Panc1 (cell line): ENCODE measurements around the gene PDE9A. TPM values are rescaled to one million over a fixed set of nuclear protein-coding genes. Genes with fewer than 3 reads are reported as not detected.

Source experiments
- ATAC-seq: fragments of 200-7000 bp; cut with Tn5 transposase; 2 replicates; pipeline ENCODE4 v1.9.1; 2020; ENCODE audit warnings: mild to moderate bottlenecking, moderate library complexity
- BruUV-seq: library from RNA; stranded (reverse); fragments of 400-500 nt; replicated peaks from 2 replicates; lab custom pipeline; 2021; lab: Mats Ljungman, UMichigan
- CTCF ChIA-PET: fragments of 300-600 bp; sonication (Branson Sonifier 250); formaldehyde crosslinking; loops from one replicate; lab custom pipeline; 2022; ENCODE audit warnings: antibody characterized with exemption; lab: Charles Lee
- POLR2A ChIA-PET: fragments of 300-600 bp; sonication (Branson Sonifier 250); formaldehyde crosslinking; loops from one replicate; lab custom pipeline; 2022; ENCODE audit warnings: antibody characterized with exemption; lab: Charles Lee
- DNase-seq: peaks from one replicate; pipeline ENCODE4 v3.0.0-alpha.2; 2010; ENCODE audit warnings: low read depth, low spot score
- H3K27ac ChIP-seq: 2 replicates; pipeline ENCODE4 v1.5.1; 2011; ENCODE audit warnings: mild to moderate bottlenecking, low read length, inconsistent platforms
- H3K27me3 ChIP-seq: fragments of 200-500 bp; sonication (Bioruptor generic); 2 replicates; pipeline ENCODE4 v1.6.0; 2014; ENCODE audit warnings: low read length, inconsistent platforms; ENCODE audit not compliant: control insufficient read depth, insufficient read depth
- H3K36me3 ChIP-seq: fragments of 200-500 bp; sonication (Bioruptor generic); 2 replicates; pipeline ENCODE4 v1.5.1; 2014; ENCODE audit warnings: inconsistent platforms, mild to moderate bottlenecking, low read length, moderate library complexity; ENCODE audit not compliant: control insufficient read depth, insufficient read depth
- H3K4me1 ChIP-seq: 2 replicates; pipeline ENCODE4 v1.5.1; 2011; ENCODE audit warnings: inconsistent platforms, mild to moderate bottlenecking, low read length, moderate library complexity; ENCODE audit not compliant: control insufficient read depth, insufficient read depth
- H3K4me3 ChIP-seq, 2 experiments: 2 replicates each; pipeline ENCODE4 v1.5.1; 2011 to 2012; ENCODE audit warnings: low read depth in 2 of 2, low read length in 2 of 2, mild to moderate bottlenecking in 2 of 2, inconsistent platforms in 1 of 2, moderate library complexity in 1 of 2
- H3K9me3 ChIP-seq: fragments of 200-500 bp; sonication (Bioruptor generic); 2 replicates; pipeline ENCODE4 v1.5.1; 2014; ENCODE audit warnings: low read depth, mild to moderate bottlenecking, inconsistent platforms, low read length, moderate library complexity; ENCODE audit not compliant: control insufficient read depth, insufficient read depth
- POLR2AphosphoS5 ChIP-seq: IDR thresholded peaks from 2 replicates; pipeline ENCODE4 v1.6.1; 2012; ENCODE audit warnings: mild to moderate bottlenecking, low read depth, low read length, moderate library complexity
- SIN3A ChIP-seq: IDR thresholded peaks from 2 replicates; pipeline ENCODE4 v1.6.1; 2012; ENCODE audit warnings: low read depth, mild to moderate bottlenecking, low read length, moderate library complexity, borderline replicate concordance; ENCODE audit not compliant: insufficient read depth
- TCF7L2 ChIP-seq: IDR thresholded peaks from 2 replicates; pipeline ENCODE4 v1.6.1; 2011; ENCODE audit warnings: mild to moderate bottlenecking, low read depth, low read length, inconsistent platforms
- in situ Hi-C: cut with HindIII; loops from 2 replicates; pipeline ENCODE4 v1.10.0; 2016; ENCODE audit warnings: low sequenced_read_pairs, low pct_unique_long_range_greater_than_20kb
- intact Hi-C: fragments of 100-400 bp; cut with micrococcal nuclease; formaldehyde crosslinking; loops from one replicate; pipeline ENCODE4 v1.10.0; 2022; ENCODE audit not compliant: unreplicated experiment
- total RNA-seq: library from RNA; stranded (reverse); gene quantifications from one replicate; pipeline ENCODE4 v1.2.1, GENCODE V29; 2021; ENCODE audit not compliant: unreplicated experiment
- TF ChIP-seq, protein P1 (sequence below), 2 experiments: IDR thresholded peaks; 2 replicates each; pipeline ENCODE4 v1.6.1; 2011 to 2012; ENCODE audit warnings: low read depth in 2 of 2, control low read depth in 1 of 2, low read length in 1 of 2, mild to moderate bottlenecking in 1 of 2, moderate library complexity in 1 of 2; ENCODE audit not compliant: insufficient read depth in 1 of 2
- TF ChIP-seq, protein P2 (sequence below): fragments of 450-650 bp; IDR thresholded peaks from 2 replicates; pipeline ENCODE4 v1.5.1; 2017; ENCODE audit warnings: mild to moderate bottlenecking

The PDE9A gene
- total RNA-seq, 1 experiment from 2014 or later = 0.72 TPM

DNA sequence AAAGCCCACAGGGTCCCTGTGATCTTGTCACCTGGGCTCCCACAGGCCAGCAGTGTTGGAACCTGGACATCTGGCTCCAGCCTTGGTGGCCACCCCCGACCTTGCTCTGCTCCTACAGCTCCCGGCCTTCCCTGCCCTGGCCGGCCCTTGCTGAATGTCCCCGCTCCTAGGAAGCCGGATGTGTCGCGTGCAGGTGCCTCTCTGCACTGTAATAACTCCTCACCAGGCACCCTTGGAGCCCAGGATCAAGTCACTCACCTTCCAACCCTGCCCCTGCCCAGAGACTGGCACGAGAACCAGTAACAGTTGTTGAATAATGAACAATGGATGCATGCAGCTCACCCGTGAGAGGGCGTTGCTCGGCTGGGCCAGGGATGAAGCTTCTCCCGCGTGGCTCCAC is 12.1 kb downstream of the PDE9A start:
- H3K27me3 ChIP-seq = no peaks in the 10 kb centered on the region
- TF ChIP-seq TCF7L2 (no peak), SIN3A (no peak), POLR2AphosphoS5 (no peak)
- TF ChIP-seq, protein P1, sequence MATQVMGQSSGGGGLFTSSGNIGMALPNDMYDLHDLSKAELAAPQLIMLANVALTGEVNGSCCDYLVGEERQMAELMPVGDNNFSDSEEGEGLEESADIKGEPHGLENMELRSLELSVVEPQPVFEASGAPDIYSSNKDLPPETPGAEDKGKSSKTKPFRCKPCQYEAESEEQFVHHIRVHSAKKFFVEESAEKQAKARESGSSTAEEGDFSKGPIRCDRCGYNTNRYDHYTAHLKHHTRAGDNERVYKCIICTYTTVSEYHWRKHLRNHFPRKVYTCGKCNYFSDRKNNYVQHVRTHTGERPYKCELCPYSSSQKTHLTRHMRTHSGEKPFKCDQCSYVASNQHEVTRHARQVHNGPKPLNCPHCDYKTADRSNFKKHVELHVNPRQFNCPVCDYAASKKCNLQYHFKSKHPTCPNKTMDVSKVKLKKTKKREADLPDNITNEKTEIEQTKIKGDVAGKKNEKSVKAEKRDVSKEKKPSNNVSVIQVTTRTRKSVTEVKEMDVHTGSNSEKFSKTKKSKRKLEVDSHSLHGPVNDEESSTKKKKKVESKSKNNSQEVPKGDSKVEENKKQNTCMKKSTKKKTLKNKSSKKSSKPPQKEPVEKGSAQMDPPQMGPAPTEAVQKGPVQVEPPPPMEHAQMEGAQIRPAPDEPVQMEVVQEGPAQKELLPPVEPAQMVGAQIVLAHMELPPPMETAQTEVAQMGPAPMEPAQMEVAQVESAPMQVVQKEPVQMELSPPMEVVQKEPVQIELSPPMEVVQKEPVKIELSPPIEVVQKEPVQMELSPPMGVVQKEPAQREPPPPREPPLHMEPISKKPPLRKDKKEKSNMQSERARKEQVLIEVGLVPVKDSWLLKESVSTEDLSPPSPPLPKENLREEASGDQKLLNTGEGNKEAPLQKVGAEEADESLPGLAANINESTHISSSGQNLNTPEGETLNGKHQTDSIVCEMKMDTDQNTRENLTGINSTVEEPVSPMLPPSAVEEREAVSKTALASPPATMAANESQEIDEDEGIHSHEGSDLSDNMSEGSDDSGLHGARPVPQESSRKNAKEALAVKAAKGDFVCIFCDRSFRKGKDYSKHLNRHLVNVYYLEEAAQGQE (IDR thresholded peaks at IDR 0.05; ENCODE audit: insufficient read depth in 1 of 2, low read depth in 2 of 2, low read length in 1 of 2) = no peak
- TF ChIP-seq, protein P2, sequence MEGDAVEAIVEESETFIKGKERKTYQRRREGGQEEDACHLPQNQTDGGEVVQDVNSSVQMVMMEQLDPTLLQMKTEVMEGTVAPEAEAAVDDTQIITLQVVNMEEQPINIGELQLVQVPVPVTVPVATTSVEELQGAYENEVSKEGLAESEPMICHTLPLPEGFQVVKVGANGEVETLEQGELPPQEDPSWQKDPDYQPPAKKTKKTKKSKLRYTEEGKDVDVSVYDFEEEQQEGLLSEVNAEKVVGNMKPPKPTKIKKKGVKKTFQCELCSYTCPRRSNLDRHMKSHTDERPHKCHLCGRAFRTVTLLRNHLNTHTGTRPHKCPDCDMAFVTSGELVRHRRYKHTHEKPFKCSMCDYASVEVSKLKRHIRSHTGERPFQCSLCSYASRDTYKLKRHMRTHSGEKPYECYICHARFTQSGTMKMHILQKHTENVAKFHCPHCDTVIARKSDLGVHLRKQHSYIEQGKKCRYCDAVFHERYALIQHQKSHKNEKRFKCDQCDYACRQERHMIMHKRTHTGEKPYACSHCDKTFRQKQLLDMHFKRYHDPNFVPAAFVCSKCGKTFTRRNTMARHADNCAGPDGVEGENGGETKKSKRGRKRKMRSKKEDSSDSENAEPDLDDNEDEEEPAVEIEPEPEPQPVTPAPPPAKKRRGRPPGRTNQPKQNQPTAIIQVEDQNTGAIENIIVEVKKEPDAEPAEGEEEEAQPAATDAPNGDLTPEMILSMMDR = no peak
- in situ Hi-C loops = no loop called here

DNA sequence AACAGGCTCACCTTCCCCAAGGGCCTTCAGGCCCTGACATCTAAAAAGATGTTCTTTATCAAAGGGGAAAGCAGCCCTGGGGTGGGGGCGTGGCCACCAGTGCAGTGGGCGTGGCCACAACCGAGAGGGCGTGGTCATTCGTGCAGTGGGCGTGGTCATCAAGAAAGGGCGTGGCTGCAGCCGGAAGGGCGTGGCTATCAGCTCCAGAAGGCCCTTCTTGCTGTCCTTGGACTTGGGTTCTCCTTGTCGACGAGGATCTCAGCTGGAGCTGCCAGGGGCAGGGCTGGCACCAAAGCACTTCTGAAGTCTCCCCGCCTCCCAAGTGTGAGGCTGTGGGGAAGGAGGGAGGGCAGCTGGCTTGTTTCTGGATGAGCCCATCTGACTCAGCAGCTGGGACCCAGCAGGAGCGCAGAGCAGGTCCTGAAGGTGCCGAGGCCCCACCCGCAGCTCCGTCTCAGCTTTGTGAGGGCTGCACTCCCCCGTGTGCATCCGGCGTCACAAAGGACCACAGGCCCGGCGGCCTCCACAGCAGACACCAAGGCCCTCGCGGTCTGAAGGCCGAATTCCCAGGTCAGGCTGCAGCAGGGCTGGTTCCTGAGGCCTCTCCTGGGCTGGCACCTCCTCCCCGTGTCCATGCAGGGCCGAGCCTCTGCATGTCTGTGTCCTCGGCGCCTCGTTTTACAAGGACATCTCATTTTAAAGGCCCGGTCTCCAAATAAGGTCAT is 12.8 kb downstream of the PDE9A start:
- Histone ChIP-seq H3K27ac (no peak overlapping the region), H3K4me1 (no peaks in the 10 kb centered on the region), H3K27me3 (no peaks in the 10 kb centered on the region), H3K36me3 (no peaks in the 10 kb centered on the region), H3K9me3 (no peaks in the 10 kb centered on the region), H3K4me3 (no peak overlapping the region)
- no peak for TF ChIP-seq SIN3A
- DNase-seq = no peak
- in situ Hi-C loops (no loop called here), intact Hi-C loops (no loop called here)
- ATAC-seq = no peak
- no TSS peak for BruUV-seq
- ChIA-PET POLR2A (no interaction called here), CTCF (no interaction called here)

More for the DNA sequence above, 12.1 kb downstream of the PDE9A start:
- ChIA-PET POLR2A (no interaction called here), CTCF (no interaction called here)
- H3K4me1 ChIP-seq = no peaks in the 10 kb centered on the region
- intact Hi-C loops = no loop called here
- DNase-seq (no peak), ATAC-seq (no peak)
- H3K36me3 ChIP-seq = no peaks in the 10 kb centered on the region
- no peak overlapping the region for H3K4me3 ChIP-seq
- BruUV-seq = no TSS peak
- H3K27ac ChIP-seq = no peak overlapping the region
- no peaks in the 10 kb centered on the region for H3K9me3 ChIP-seq

DNA sequence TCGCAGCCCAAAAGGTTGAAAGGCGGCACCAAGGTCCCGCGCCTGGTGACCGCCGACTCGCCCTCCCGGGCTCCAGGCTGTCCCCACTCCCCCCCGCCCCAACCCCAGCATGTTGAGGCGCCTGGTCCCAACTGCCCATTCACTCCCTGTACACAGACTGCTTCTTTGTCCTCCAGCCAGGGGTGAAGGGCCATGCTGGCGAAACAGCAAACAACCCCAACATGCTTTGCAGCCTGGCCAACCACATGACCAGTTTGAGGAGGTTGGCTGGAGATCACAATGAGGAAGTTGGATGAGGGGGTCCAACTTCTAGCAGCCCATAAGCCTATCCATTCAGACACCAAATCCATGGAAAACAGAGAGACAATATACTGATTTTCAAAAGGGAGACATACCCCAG is 13.5 kb downstream of the PDE9A start:
- BruUV-seq = no TSS peak
- Histone ChIP-seq H3K27me3 (no peaks in the 10 kb centered on the region), H3K4me3 (no peak overlapping the region), H3K27ac (no peak overlapping the region), H3K9me3 (no peaks in the 10 kb centered on the region), H3K4me1 (no peaks in the 10 kb centered on the region), H3K36me3 (no peaks in the 10 kb centered on the region)
- DNase-seq (no peak), ATAC-seq (no peak)
- CTCF ChIA-PET = no interaction called here
- in situ Hi-C loops (no loop called here), intact Hi-C loops (no loop called here)
- POLR2A ChIA-PET = no interaction called here
- TF ChIP-seq, protein P1 (IDR thresholded peaks at IDR 0.05; ENCODE audit: insufficient read depth in 1 of 2, low read depth in 2 of 2, low read length in 1 of 2) = no peak
- no peak for TF ChIP-seq SIN3A
- TF ChIP-seq, protein P2 = no peak
- no peak for TF ChIP-seq POLR2AphosphoS5
- TF ChIP-seq TCF7L2 = no peak
